ENCODE measurements around the gene PFN3.
"Not testable (repeated sequence)": the region's sequence is repeated elsewhere in the genome, so short reads cannot be mapped to it uniquely, and the experiment has no call there.

The PFN3 gene

DNA sequence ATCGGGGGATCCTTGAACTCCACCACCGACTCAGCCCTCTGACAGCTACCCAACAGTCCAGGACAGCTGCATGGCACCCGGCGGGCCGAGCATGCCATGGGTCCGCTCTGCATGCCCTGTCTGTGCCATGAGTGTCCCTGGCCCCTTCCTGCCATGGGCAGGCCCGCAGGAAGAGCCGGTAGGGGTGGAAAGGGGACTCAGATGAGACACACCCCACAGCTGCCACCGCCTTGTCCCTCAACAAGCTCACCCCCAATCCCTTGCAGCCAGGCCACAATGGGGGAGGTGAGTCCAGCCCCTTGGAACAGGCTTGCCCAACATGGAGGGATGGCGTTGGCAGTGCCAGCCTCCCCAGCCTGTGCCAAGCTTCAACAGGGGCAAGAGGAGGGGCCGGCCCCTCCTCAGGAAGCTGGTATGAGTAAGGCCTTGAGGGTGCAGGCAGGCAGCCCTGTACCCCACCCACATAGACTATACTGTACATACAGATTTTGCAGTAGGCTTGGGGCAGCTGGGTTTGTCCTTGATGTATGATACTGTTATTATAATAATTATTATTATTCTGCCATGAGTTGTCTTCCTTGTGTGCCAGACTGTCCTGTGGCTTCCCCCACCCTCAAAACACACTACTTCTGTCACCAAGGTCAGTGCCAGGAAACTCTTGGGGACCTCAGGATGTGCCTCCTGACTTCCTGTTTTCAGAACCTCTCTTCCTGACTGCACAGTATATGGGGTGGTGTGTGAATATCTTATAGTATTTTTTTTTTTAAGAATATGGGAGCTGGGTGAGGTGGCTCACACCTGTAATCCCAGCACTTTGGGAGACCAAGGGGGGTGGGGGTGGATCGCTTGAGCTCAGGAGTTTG is 28.2 kb downstream of the PFN3 start:
- DNase-seq (ENCODE audit: low spot score): no peak

DNA sequence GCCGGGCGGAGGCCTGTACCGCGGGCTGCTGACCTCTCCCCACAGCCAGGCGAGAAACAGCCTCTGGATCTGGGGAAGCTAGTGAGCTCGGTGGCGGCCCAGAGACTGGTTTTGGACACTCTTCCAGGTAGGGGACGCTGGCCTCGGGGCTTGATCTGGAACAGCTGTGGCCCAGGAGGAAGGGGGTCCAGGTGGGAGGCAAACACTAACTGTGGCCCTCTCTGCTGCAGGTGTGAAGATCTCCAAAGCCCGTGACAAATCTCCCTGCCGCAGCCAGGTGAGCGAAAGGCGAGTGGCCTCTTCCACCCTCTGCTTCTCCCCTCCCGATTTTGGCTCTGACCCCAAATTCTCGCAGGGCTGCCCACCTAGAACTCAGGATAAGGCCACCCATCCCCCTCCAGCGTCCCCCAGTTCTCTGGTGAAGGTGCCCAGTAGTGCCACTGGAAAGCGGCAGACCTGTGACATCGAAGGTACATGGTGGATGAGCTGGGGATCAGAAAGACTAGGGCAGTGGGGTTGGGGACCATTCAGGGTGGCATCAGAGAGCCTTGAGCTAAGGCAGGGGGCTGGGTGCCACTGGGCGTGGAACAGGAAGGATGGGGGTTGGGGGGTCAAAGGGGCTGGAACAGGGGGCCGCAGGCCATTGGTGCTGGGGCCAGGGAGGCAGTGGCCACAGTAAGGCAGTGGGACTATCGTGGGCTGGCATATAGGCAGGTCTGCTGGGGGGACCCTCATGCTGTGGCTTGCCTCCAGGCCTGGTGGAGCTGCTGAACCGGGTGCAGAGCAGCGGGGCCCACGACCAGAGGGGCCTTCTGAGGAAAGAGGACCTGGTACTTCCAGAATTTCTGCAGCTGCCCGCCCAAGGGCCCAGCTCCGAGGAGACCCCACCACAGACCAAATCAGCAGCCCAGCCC is 29.1 kb downstream of the PFN3 start:
- no peak for DNase-seq (ENCODE audit: low spot score)

DNA sequence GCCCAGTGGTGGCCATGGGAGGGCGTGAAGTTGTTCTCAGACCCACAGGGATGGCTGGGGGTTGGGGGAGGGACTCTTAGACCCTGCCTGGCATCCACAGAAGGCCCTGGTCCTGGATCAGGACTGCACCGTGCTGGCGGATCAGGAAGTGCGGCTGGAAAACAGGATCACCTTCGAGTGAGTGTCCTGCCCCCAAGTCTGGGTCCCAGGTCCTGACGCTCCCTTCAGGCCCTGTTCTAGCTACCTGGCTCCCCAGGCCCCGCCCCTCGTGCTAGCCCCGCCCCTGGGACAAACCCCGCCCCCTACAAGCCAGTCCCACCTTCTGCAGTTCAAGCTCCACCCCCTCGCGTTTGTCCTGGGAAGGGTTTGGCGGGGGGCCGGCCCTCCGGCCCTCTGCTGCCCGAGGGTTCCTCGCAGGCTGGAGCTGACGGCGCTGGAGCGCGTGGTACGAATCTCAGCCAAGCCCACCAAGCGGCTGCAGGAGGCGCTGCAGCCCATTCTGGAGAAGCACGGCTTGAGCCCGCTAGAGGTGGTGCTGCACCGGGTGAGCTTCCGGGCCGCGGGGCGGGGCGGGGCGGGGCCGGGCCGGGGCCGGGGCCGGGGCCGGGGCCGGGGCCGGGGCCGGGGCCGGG is 29.9 kb downstream of the PFN3 start:
- DNase-seq (ENCODE audit: low spot score): peak; percentile 75

DNA sequence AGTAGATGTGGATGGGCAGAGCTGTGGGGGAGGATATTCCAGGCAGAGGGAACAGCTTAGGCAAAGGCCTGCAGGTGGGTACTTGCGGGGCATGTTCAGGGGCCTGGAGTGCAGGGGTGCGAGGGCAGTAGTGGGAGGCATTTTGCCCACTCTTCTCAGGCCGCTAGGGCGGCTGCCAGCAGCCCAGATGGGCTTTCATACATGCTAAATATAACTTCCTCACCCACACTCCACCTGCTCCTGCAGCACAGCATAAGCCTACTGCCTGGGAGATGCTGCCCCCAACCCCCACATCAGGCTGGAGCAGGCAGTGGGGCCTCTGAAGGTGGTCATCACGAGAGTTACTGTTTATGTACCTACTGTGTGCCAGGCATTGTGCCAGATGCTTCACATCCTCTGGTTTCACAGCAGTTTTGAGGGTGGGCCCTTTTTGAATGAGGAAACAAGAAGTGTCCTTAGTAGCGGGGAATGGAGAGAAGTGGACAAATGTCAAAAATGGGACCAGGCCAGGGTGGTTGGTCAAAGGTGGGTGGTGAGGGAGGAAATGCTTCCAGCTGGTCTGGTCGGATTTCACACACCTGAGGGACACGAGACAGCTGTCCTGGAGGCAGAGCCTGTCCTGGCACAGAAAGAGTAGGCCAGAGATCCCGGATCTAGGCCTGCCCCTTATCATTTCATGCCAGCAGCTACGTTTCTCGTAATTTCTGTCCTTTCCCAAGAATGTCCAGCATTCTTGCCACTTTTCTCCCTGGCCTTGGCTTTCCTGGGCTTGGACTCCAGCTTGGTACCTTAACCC is 30.6 kb downstream of the PFN3 start:
- DNase-seq (ENCODE audit: low spot score): peak; percentile 30

DNA sequence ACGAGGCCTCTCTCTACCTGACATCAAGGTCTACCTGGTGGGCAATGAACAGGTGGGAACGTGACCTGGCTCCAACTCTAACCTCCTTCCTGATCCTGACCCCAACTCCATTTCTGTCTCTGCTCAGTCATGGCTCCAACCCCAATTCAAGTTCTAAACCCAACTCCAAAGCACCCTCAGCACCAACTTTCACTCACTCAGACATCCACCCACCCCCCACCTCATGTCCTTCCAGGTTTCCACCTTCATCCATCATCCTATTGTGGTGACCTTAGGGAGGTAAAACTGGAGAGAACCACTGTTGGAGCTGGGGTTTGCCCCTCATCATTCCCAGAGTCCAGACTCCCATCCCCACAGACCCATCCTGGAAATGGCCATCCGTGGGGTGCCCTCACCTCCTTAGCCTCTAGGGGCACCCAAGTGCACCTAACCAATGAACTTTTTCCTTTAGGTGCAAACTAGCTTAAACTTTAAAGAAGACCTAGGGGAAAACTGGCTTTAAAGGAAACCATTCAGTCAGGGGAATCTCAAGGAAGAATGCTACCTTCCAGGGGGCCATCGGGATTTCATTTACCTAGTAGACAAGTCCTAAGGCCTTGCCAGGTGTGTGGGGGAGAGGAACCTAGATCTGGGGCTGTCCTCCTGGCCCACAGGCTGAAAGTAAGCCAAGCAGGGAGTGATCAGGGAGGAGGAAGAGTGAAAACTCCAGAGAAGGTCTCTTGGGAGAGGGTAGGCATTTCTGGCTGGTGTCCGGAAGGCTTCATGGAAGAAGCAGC is 31.4 kb downstream of the PFN3 start:
- DNase-seq (ENCODE audit: low spot score): peak; percentile 67

DNA sequence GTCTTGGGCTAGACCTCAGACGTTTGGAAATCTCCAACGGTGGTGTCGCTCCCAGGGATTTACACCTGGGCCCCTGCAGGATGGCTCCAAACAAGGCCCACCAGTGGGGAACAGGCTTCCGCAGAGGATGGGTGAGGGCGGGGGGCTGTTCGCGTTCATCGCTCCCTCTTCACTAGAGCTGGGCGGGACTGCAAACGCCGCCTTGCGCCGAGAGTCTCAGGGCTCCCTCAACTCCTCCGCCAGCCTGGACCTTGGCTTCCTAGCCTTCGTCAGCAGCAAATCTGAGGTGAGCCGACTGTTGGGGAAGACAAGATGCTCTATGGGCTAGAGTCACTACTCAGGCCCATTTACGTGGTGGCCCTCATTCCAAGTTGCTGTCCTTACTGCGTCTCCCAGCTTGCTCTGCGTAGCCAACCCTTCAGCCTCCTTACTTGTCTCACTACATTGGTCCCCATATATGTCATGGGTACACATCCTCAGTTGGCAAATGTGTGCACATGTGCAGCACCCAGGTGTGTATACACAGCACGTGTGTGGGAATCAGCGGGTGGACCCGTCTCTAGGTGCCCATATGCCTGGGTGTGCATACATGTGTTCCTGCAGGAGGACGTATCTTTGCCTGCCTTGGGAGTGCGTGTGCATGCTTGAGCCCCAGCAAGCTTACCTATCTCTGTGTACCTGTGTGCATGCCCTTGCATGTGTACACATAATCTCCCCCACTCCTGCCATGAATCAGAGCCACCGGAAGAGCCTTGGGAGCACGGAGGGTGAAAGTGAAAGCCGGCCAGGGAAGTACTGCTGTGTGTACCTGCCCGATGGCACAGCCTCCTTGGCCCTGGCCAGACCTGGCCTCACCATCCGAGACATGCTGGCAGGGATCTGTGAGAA is 32.2 kb downstream of the PFN3 start:
- no peak for DNase-seq (ENCODE audit: low spot score)

DNA sequence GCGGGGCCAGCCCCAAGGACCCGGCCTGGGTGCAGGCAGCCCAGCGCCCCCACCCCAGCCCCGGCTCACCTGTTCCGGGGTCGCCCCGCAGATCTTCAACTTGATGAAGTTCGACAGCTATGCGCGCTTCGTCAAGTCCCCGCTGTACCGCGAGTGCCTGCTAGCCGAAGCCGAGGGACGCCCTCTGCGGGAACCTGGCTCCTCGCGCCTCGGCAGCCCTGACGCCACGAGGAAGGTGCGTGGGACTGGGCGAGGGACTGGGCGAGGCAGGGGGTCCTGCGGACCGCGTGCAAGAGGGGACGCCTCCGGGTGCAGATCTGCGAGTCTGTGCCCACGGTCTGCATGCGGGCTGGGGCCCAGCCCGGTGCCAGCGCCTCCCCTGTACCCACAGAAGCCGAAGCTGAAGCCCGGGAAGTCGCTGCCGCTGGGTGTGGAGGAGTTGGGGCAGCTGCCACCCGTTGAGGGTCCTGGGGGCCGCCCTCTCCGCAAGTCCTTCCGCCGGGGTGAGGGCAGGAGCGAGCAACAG is 33.1 kb downstream of the PFN3 start:
- DNase-seq (ENCODE audit: low spot score): no peak

DNA sequence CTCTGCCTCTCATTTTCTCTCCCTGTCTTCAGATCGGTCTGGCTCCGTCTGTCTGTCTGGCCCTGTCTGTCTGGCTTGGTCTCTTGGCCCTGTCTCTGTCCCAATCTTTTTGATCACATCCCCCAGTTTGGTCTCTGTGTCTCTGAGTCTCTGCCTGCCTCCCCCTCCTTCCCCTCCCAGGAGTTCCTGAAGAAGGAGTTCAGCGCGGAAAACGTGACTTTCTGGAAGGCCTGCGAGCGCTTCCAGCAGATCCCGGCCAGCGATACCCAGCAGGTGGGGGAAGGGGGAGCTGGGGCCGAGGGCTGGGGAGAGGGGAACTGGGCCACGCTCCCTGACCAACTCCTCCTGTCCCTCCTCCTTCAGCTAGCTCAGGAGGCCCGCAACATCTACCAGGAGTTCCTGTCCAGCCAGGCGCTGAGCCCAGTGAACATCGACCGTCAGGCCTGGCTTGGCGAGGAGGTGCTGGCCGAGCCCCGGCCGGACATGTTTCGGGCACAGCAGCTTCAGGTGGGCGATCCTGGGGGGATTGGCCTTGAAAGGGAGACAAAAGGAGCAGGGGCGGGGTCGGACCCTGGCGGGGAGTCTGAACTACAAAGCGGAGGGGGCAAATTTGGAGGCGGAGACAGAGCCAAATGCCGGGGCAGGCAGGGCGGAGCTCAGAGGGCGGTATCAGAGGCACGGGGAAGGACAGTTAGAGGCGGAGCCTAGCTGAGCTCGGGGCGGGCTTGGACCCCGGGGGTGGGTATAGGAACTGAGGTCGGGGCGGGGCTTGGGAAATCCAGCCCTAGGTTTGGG is 33.7 kb downstream of the PFN3 start:
- peak; percentile 41 for DNase-seq (ENCODE audit: low spot score)

DNA sequence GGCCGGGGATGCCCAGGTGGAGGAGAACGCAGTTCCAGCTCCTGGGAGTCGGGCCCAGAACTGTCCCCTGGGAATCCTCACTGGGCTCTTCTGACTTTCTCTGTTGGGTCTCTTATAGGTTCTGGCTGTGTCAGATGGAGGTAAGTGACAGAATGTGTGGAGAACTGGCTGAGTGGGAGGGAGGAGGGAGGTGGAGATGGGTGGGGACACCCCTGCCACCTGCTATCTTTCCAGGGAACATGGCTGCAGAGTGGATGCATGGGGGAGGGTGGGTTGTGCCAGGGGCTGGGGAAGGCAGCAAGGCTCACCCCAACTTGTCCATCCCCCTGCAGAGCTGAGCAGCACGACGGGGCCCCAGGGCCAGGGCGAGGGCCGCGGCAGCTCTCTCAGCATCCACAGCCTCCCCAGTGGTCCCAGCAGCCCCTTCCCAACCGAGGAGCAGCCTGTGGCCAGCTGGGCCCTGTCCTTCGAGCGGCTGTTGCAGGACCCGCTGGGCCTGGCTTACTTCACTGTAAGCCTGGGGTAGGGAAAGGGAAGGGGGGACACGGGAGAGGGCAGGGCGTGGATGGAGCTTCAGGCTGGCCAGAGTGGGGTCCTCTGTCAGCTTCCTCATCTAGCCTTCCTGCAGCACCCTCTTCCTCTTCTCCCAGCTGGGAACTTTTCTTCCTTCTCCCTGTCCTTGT is 34.5 kb downstream of the PFN3 start:
- no peak for DNase-seq (ENCODE audit: low spot score)

DNA sequence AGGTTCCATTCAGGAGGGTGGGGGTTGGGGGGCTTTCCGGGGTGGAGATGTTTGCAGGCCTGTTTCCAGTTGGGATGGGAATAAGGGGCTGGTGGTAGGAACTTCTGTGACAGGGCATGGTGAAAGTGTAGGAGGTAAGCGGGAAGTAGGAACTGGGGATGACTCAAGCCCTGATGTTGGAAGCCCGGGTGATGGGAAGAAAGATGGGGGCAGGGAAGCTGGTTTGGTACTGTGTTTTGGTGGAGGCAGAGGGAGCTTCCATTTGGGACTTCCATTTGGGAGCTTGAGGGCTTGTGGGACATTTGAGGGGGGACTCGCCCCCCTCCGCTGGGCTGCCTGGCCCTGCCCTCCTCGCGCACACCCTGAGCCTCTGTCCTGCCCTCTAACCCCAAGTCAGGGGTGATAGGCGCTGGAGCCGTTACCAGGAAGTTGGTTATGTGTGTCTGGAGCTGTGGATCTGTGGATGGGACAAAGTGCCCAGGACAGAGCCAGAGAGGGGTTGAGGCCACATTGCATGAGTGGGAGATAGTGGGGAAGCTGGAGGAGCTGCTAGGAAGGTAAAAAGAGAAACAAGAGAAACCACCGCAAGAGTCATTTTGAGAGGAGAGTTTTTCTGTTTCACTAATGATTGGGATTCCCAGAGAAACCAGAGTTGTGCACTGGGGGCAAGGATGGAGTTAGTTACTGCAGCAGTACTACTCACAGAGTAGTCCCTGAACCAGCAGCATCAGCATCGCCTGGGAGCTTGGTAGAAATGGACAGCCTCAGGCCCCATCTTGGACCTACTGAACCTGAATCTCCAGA is 36.1 kb downstream of the PFN3 start:
- no peak for DNase-seq (ENCODE audit: low spot score)

DNA sequence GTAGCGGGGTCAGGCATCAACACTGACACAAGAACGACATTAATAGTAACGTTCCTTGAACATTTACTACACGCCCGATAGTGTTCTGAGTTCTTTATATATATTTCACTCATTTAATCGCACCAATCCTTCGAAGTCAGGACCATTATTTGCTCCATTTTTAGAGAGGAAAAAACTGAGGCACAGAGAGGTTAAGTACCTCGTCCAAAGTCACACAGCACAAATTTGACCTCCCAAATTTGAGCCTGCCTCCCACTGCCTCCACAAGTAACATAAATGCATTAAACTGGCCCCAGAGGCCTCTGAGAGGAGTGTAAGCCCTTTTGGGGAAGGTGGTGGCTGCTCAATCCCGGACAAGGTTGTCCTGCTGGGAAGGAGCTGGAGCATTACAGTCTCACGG is 36.9 kb downstream of the PFN3 start:
- DNase-seq (ENCODE audit: low spot score): no peak

DNA sequence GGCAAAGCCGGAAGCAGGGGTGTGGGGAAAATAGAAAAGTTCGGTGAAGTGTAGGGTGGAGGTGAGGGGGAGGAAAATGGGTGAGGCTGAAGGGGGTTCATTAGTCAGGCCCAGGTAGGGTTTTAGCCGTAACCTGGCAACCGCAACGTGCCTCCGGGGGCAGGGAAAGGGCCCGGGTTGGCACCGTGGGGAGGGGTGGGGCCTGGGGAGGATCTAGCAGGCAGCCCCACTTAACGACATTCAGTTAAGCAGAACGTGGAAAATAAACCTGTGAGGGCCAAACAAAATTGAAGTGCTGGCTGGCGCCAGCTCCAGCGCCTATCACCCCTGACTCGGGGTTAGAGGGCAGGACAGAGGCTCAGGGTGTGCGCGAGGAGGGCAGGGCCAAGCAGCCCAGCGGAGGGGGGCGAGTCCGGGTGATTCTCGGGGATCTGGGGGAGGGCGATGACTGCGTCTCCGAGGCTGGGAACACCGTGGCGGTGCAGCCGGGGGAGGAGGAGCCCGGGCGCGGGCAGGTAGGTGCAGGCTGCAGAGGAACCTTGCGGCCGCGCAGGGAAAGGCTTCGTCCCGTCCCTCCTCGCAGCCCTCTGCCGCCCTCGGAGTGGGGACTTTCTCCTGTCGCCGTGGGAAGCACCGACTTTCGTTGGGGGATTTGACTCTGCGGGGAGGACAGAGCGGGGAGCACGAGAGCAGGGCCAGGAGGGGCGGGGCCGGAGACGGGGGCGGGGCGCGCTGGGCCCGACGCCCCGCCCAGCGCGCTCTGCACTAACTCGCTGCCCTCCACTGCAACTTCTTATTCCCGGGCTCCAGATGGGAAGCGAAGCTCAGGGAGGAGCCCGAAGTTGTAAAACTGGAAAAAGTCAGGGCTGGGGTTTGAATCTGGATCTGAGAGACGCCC is 37.6 kb downstream of the PFN3 start:
- DNase-seq (ENCODE audit: low spot score): peak; percentile 79

DNA sequence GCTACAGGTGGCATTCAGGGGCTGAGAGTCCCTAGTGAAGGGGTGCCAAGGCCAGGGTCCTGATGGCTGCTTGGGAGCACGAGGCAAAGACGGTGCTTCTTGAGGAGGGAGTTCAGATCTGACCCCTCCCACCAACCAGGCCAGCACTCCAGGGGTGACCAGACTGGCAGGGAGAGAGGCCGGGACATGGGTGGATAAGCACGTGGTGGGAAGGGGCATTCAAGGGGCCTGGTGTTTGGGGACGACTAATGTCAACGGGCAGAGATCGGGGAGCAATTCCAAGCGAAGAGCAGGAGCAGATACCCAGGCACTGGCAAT is 38.2 kb downstream of the PFN3 start:
- DNase-seq (ENCODE audit: low spot score): no peak

DNA sequence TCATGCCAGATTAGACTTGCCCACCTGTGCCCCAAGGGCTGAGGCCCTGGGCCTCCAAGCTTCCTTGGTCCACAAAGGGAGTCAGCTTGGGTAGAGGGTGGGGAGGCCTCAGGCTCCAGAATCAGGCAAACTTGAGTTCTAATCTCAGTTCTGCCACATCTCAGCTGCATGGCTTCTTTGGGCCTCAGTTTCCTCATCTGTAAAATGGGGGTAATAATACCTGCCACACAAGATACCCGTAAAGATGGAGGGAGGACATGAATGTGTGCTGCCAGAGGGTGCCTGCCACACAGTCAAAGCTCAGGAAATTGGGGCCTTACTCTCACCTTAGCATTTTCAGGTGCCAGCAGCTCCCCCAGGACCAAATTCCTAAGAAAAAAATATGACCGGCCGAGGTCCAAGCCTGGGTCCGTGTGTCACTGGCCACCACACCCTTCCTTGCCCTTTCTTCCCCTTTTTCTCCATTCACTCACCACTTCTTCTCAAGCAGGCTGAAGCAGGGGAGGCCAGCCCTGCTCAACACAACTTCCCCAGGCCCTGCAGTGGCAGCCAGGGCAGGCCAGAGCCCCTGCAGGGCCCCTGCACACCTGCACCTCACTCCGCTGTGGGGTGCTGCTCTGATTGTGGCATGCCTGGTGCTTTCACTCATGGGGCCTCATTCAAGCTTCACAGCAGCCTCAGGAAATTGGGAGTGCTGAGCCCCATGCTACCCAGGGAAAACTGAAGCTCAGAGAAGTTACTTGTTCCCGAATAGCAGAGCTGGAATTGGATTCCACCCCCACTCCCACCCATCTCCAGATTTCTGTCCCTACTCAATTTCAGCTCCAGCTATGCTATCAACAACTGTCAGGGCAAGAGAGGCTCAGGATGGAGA is 38.8 kb downstream of the PFN3 start:
- DNase-seq (ENCODE audit: low spot score): no peak

DNA sequence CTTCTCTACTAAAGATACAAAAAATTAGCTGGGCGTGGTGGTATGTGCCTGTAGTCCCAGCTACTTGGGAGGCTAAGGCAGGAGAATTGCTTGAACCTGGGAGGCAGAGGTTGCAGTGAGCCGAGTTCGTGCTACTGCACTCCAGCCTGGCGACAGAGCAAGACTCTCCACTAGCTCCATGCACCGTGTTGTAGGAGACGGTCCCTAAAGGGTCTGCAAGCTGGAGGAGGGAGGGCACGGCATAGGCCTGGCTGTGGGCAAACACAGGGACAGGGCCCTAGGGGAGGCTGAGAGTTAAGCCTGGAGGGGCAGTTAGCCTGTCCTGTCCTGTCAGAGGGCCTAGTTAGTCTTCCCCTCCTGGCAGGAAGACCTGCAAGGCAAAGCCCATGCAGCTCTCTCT is 39.7 kb downstream of the PFN3 start:
- DNase-seq (ENCODE audit: low spot score): not testable (repeated sequence)

DNA sequence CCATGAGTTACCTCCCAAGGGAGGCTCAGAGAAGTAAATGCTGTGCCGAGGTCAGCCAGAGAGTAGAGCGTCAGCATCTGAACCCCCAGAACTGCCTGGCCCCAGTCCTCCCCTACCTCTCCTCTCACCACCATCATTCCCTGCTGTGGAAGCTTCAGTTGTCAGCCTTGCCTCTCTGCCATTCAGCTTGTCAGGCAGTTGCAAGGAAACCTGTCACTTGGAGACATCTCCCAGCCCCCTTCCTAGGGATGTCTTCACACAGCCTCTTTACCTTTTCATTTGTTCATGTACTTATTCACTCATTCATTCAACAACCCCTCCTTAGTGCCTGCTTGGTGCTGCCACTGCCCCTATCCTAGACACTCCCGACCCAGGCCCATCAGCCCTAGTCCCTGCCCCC is 40.6 kb downstream of the PFN3 start:
- DNase-seq (ENCODE audit: low spot score): no peak
